CD4-positive, alpha-beta T cell treated with Interferon gamma for 1 hour (primary cell): ENCODE data around the gene PAFAH1B1.
"Not testable (repeated sequence)": the region's sequence is repeated elsewhere in the genome, so short reads cannot be mapped to it uniquely, and the experiment has no call there.

ENCODE experiments used
- DNase-seq: peaks from one replicate; pipeline ENCODE4 v3.0.0-alpha.2; 2020

The PAFAH1B1 gene

DNA sequence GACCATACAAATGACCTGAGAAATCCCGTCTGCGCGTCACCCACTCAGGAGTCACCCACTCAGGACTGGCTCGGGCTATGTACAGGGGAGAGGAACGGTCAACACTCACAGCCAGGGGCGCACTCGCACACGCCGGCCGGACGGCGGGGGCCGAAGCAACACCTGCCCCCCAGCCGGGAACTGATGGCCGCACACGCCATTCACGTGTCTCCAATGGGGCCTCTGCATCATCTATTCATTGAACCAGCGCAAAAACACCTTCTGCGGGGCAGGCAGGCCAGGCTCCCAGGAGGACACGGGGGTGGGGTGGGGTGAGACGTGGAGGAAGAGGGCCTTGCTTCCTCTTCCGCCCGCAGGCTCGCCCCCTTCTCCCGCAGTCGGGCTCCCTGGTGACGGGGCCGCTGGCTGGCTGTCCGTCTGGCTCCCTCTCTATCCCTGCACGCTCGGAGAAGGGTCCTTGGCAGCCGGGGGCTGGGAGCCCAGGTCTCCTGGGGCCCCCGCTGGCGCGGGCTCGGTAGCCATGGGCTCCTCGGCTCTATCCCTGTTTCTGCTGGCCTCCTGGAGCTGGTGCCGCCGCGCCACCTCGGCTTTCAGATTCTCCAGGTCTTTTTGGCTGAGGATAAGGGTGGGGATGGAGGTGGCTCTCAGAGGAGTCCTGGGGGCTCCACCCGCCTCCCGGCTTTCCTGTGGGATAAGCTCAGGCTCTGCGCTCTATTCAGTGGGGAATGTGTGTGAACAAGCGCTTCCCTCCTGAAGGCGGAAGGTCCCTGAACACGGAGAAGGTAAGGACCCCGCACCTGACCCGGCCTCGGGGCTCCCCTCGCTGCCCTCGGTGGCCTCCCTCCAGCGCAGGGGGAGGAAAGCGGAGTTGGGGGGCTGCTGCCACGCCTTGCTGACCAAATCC is 97.0 kb downstream of the PAFAH1B1 start:
- no peak for DNase-seq

DNA sequence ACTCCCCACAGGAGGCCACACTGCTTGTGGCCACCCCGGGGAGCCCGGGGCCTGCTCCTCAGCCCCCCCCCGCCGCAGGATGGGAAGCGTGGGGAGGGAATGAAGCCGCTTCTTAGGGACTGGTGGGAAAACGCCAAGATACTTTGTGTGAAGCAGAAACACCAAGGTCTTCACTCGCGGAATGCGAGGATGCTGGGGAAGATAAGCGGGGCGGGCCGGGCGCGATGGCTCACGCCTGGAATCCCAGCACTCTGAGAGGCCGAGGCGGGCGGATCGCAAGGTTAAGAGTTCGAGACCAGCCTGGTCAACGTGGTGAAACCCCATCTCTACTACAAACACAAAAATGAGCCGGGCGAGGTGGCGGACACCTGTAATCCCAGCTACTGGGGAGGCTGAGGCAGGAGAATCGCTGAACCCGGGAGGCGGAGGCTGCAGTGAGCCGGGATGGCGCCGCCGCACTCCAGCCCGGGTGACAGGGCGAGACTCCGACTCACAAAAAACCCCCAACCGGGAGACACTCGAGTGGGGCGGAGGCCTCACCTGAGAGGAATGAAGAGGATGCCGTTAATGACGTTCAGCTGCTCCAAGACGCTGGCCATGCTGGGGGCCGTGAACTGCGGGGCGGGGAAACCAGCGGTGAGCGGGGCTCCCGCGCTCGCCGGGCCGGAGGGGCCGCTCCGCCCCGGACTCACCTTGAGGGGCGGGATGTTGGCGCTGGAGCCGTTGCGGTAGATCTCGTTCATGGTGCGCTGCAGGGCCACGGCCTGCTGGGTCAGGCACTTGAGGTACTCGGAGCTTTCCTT is 97.8 kb downstream of the PAFAH1B1 start:
- DNase-seq: no peak

DNA sequence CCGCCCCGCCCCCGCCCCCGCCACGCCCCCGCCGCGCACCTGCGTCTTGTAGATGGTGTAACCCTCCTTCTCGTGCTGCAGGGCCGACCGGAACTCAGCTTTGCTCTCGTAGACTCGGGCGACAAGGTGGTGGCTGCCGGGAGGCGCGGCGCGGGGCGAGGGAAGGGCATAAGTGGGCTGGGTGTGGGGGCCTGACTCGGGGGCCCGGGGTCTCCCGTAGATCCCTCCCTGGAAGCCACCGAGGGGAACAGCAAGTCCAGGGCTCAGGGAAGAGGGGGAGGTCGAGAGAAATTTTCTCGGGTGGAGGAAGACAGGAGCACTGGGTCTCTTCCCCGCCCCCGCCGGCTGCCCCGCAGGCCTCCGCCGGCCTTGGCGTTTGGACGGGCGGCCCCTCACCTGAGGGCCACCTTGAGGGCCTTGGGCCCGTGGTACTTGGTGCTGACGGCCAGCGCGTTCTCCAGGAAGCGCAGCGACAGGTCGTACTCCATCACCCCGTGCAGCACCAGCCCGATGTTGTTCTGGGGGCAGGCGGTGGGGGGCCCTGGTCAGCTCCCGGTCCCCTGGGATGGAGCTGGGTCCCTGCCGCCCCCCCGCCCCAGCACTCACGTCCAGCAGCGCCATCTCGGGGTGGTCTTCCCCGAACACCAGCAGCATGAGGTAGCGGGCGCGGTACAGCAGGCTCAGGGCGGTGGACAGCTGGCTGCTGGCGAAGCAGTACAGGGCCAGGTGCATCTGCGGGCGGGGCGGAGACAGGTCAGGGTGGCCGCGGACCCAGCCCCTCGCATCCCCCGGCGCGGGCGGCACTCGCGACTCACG is 98.7 kb downstream of the PAFAH1B1 start:
- no peak for DNase-seq

DNA sequence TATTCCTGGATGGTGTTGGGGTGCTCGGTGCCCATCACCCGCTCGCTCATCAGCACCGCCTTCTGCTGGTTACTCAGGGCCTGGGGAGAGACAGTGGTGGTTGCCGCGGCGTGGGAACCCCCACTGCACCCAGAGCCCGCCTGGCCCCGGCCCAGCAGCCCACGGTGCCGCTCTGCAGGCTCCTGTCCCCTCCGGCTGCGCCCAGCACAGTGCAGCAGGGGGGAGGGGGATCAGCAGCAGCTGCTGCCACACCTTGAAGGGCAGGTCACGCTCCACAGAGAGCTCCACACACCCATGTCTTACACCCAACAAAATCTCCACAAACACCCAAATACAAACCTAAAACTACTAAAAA is 99.3 kb downstream of the PAFAH1B1 start:
- DNase-seq: no peak

DNA sequence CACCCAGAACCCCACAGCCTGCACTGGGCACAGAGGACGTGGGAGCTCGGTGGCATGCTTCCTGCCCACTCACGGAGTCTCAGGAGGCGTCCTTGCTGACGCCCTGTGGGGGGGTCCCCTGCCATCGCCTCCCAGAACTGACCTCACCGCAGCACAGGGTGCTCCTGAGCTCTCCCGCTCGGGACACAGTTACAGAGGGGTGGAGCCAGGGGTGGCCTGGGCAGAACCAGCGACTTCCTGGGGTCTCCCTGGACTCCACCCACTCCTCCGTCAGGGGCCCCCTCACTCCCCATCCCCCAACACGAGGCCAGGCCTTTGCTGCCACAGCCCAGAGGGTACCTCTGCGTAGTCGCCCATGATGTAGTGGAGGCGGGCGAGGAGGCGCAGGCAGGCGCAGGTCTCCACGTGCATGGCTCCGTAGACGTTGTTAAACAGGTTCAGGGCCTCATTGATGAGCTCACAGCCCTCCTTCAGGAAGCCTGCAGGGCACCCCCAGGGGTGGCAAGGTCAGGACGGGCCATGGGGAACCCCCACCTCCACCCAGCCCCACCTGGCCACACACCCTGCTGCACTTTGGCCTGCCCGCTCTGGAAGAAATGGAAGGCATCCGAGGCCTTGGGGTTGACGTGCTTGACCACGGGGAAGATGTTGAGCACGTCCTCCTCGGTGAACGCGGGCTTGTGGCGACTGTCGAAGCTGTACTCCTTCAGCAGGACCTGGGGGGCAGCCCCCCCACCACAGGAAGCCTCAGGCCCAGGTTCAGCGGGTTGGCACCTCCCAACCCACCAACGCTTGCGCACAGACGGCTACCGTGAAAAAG is 100.3 kb downstream of the PAFAH1B1 start:
- no peak for DNase-seq

DNA sequence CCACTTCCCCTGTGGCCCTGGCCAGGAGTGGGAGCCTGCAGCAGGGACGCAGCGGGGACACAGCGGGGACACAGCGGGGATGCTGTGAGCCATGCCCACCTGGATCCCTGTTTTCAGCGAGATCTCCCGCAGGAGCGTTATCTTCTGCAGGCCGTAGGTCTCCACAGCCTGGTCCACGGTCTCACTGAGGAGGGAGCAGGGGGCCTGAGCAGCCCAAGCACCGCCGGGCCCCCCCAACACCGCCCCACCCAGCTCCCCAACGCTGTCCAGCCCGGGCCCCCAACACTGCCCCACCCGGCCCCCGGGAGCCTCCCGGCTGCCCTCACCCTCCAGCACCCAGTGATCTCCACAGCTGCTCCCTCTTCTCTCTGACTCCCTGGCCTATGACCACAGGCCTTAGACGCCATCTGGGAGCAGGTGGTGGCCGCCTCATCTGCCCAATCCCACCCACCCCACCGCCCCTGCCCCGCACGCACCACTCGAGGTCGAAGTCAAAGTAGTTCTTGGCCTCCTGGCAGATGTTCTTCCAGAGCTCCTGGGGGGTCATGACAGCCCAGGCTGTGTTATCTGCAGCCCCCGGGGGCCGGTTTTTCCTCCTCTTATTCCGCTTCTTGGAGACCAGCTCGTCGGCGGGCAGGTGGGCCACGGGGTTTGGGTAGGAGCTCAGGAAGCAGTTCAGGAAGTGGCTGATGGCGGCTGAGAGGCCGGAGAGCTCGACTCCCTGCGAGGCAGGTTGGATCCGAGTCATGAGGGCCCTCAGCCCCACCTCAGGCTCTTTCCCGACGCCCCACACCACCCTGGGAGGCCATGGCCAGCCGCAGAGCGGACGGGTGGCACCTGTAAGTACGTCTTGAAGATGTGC is 101.2 kb downstream of the PAFAH1B1 start:
- no peak for DNase-seq

DNA sequence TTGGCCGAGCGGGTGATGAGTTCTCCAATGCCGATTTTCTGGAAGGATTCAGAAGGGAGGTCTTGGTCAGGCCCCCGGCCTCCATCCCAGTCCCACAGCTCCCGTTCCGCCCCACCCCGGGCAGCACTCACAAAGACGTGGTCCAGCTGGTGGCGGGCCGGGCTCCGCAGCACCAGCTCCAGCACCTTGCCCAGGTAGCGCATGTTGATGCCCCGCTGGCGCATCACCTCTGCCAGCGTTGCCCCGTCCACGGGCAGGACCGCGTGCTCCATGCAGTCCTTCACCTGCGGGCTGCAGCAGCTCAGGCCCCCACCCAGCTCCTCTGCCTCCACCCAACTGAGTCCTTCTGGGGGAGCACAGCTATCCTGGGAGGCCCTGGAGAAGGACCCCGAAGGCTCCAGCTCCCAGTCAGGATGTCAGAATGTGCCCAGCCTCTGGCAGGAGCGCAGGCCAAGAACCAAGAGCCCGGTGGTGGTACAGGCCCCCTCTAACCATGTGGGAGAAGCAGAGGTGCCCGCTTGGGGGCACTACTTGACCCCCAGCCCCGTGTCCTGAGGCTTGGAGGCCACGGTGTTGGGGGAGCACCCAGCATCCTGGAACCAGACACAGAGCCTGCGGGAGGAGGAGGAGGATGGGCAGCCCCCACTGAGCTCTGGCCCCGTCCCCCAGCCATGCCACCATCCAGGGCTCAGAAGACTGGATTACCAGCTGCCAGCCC is 101.9 kb downstream of the PAFAH1B1 start:
- DNase-seq: no peak

DNA sequence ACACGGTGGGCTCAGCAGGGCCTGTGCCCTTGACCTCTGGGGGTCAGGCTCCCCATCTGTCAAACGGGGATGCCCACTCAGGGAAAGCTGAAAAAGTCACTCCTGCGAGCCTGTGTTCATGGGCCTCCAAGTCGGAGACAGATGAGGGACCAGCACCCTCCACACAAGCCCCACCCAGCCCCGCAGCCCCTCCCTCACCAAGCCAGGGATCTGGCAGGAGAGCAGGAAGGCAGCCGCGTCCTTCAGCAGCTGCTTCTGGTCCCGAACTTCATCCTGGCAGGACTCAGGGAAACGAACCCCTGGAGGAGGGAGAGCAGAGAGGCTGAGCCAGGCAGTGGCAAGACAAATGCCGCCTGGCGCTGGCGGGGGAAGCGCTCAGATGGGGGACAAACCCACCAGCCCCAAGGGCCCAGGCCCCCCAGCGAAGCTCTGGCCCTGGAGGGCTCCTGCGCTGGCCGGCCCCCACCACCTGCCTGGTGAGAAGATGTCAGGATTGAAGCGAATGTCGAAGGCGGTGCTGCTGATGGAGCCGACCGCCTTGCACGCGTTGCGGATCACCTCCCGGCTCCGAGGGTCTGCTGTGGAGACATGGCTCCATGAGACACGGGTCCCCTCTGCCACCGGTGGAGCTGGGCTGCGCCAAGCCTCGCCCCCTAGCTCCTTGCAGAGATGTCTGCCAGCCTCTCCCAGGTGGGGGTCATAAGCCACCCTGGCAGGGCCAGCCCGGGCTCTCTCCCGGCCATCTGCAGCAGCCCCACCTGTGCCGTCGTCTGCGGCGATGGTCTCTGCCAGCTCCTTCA is 102.7 kb downstream of the PAFAH1B1 start:
- no peak for DNase-seq

DNA sequence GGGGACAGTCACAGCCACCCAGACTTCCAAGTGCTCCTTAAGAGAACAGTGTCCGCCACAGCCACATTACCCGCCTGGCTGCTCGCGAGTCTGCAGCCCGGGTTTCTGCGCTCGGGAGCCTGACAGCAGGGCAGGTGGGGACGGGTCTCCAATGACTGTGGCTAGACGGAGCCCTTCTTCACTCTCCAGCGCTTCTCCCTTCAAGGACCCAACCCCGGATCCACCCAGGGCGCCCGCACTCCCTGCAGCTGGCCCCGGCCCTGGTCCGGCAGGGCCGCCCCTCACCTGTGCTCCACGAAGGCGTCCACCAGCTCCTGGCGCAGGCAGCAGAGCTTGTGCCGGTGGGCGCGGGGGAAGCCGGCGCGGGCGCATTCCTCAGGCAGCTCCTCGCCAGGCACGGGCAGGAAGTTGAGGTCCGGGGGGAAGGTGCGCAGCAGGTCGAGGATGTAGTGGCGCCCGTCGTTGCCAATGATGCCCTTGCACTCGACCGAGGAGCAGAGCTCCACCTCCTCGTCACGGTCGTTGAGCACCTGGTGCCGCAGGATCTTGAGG is 104.2 kb downstream of the PAFAH1B1 start:
- no peak for DNase-seq

DNA sequence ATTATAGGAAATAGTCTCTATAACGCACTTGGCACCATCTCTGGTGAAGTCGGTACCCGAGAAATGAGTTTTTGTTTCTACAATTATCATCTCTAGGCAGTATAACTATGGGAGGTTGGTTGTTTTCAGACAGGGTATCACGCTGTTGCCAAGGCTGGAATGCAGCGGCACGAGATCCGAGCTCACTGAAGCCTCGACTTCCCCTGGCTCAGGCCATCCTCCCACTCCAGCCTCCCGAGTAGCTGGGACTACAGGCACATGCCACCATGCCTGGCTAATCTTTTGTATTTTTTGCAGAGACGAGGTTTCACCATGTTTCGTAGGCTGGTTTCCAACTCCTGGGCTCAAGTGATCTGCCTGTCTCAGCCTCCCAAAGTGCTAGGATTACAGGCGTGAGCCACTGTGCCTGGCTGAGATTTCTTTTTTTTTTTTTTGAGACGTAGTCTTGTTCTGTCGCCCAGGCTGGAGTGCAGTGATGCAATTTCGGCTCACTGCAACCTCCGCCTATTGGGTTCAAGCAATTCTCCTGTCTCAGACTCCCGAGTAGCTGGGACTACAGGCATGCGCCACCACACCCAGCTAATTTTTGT is 105.9 kb downstream of the PAFAH1B1 start:
- not testable (repeated sequence) for DNase-seq

DNA sequence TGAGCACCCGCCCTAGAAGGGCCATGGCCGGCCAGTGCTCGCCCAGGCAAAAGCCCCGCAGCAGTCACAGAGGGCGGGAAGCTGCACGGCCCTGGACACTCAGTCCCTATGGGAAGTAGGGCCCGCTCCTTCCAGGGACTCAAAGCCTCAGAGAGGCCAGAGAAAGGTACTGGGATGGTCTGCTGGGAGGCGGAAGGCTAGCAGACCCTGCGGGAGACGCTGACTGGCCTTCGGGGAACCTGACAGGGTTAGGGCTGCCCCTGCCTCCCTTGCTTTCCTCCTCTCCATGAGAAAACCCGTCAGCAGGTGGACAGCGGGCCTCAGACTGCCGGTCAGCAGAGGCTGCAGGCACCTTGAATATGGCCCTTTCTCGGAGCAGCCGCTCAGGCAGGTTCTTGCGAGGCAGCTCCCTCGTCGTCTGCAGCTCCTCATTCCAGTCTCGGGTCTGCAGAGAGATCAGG is 106.6 kb downstream of the PAFAH1B1 start:
- no peak for DNase-seq

DNA sequence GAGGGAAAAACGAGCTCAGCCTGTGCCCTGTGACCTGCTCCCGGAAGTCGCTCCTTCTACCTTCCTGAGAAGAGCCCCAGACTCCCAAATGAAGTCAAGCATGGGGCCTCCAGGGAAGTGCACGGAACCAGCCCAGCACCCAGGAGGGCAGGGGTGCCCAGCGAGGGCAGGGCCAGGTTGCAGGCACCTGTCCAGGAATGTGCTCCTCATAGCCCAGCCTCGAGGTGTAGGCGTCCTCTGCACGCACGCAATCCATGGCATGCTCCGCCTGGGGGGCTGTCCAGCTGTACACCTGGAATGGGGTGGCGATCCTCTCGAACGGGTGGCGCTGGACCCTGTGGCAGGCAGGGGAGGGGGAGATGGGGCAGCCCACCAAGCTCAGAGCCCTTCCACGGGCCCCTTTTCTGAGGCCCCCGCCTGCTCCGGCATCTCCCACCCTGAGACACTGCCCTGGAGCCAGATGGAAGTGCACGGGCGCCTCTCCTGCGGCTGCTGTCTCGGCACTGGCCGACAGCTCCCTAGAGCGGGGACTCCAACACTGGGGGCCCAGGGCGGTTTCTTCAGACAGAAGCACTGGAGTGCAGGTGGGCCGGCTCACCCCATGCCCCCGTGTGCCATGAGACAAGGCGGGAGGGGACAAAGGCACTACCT is 107.2 kb downstream of the PAFAH1B1 start:
- no peak for DNase-seq

DNA sequence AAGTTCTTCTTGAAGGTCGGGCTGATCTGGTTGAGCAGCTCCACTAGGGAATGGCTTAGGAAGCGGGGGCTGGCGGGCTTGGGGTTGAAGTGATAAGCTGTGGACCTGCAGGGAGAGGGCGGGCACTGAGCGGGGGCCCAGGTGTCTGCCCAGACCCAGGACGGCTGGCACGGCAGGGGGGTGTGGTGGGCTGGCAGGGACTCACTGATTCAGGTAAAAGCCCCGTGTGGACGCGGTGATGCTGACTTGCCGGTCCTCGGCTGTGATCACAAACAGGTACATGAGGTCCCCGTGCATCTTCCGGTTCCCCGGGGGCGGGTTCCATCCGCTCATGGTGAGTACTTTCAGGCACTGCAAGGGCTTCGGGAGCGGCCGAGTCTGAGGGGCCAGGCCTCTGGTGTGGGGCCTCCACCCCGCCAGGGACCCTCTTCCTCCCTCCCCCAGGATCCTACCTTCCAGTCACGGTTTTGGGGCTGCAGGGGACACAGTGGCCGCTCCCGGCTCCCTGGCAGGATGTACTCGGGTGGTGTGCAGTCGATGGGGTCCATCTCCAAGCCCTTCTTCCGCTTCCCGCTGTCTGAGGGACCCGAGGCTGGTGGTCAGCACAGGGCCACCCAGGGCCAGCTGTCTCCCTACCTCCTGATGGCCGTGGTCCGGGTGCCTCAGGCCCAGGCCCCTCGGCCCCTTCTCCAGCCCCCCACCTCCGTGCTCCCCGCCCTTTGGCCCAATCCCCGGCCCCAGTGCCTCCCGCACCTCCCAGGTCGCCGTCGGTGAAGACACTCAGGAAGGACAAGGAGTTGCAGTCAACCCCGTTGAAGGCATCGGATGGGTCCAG is 107.9 kb downstream of the PAFAH1B1 start:
- no peak for DNase-seq

DNA sequence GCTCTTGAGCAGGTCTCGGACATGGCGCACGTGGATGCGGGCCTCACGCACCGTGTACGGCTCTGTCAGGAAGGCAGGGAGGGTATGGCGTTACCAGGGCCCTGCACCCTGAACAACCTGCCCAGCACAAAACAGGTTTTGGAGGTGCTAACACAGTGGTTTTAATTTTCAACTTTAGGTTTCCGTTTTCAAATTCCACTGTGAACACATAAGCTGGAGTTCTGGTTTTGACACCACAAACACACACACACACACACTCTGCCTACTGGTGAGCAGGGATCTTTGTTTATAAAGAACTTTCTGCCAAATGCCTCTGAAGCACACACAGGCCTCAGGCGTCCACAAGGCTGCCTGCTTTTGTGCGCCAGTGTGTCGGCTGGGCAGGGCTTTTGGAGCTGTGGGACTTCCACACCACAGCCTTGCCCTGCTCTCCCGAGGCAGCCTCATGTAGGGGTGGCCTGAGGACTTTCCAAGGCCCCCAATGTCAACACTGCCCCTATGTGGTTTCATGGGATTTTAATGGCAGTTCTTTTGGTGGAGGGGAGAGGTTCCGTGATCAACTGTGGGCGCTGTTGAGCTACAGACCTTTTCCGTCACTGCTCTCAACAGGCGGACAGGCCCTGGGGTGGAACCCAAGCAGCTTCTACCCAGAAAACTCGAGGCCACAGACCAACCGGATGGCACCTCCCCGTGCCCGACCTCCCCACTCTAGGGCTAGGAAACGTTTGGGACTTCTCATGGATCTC is 108.7 kb downstream of the PAFAH1B1 start:
- DNase-seq: no peak

DNA sequence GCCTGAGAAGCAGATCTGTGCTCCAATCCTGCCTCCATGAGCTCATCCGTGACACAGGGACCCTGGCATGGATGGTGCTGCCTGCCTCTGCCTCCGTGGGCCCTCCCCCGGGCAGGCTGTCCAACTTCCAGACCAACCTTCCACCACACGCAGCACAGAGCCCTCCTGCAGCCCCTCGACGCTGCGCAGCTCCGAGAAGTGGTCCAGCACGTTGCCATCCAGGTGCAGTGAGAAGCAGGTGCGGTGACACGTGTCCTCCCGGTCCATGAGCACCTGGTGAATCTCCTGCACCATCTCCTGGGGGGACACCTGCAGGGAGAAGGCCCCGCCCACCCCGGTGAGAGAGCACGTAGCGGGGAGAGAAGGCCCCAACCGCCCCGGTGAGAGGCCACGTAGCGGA is 109.7 kb downstream of the PAFAH1B1 start:
- DNase-seq: no peak

DNA sequence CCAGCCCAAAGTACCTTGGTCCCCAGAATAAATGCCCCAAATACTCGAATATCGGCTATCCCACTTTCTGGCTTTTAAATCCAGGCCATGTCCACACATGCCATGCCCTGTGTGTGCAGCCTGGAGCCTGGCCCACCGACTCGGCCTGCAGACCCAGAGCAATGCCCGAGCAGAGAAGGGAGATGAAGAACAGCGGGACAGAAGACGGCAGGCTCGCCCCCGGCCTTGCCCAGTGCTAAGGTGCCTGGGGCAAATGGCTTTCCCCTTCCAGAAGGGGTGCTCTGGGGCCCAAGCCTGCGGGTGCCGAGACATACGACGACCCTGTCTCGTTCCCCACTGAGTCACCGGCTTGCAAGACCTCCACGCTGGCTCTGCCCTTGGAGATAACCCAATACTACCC is 110.2 kb downstream of the PAFAH1B1 start:
- no peak for DNase-seq
